HCT116 (cell line): ENCODE measurements around the gene COX8A. TPM values are rescaled to one million over a fixed set of nuclear protein-coding genes. Genes with fewer than 3 reads are reported as not detected.

Source experiments
- ATAC-seq: fragments of 200-7000 bp; cut with Tn5 transposase; 2 replicates; pipeline ENCODE4 v1.9.1; 2020; ENCODE audit warnings: mild to moderate bottlenecking, moderate library complexity
- BruUV-seq: library from RNA; stranded (reverse); fragments of 400-500 nt; replicated peaks from 2 replicates; lab custom pipeline; 2021; lab: Mats Ljungman, UMichigan
- CTCF ChIA-PET: fragments of 300-600 bp; sonication (Branson Sonifier 250); formaldehyde crosslinking; loops from one replicate; lab custom pipeline; 2021; ENCODE audit warnings: antibody characterized with exemption; lab: Charles Lee
- POLR2A ChIA-PET: fragments of 300-600, 350-600 bp; sonication (Branson Sonifier 250); formaldehyde crosslinking; loops from one replicate; lab custom pipeline; 2021; ENCODE audit warnings: antibody characterized with exemption; lab: Charles Lee
- RAD21 ChIA-PET, 2 experiments: fragments of 300-600 bp; sonication (Branson Sonifier 250); formaldehyde crosslinking; loops; one replicate each; lab custom pipeline; 2023; ENCODE audit warnings: low total read pairs in 2 of 2; ENCODE audit not compliant: uncharacterized antibody in 2 of 2, unreplicated experiment in 2 of 2, low non-redundant PET in 1 of 2; lab: Charles Lee
- DNase-seq: peaks from one replicate; pipeline ENCODE4 v3.0.0-alpha.2; 2010; ENCODE audit warnings: low read depth, low spot score
- H2AFZ ChIP-seq: fragments of 200-600 bp; shearing (Covaris generic), sonication (generic); 2 replicates; pipeline ENCODE4 v1.6.1; 2017; ENCODE audit warnings: low read depth, mixed run types, mixed read lengths, antibody characterized with exemption, low read length; ENCODE audit not compliant: poor library complexity, severe bottlenecking
- H3K27ac ChIP-seq: 2 replicates; pipeline ENCODE4 v1.5.1; 2012; ENCODE audit warnings: low read depth, low read length
- H3K27me3 ChIP-seq: fragments of 200-600 bp; sonication (generic); 2 replicates; pipeline ENCODE4 v1.6.1; 2016; ENCODE audit warnings: mixed run types, low read length, mixed read lengths; ENCODE audit not compliant: insufficient read depth
- H3K36me3 ChIP-seq, 2 experiments: fragments of 200-500 bp in 1 of 2; fragments of 200-600 bp in 1 of 2; sonication (Bioruptor generic) in 1 of 2; sonication (generic) in 1 of 2; 2 replicates each; pipeline versions ENCODE4 v1.5.1 to v1.6.1; 2014 to 2016; ENCODE audit warnings: low read length in 2 of 2, inconsistent platforms in 1 of 2, mixed read lengths in 1 of 2, mixed run types in 1 of 2; ENCODE audit not compliant: insufficient read depth in 2 of 2, control insufficient read depth in 1 of 2
- H3K4me1 ChIP-seq, 2 experiments: fragments of 200-600 bp in 1 of 2; sonication (generic) in 1 of 2; 2 replicates each; pipeline versions ENCODE4 v1.5.1 to v1.6.1; 2012 to 2017; ENCODE audit warnings: low read length in 2 of 2, inconsistent platforms in 1 of 2, mild to moderate bottlenecking in 1 of 2, mixed read lengths in 1 of 2, mixed run types in 1 of 2, moderate library complexity in 1 of 2; ENCODE audit not compliant: insufficient read depth in 2 of 2, control insufficient read depth in 1 of 2
- H3K4me2 ChIP-seq: fragments of 200-600 bp; sonication (generic); 2 replicates; pipeline ENCODE4 v1.6.1; 2017; ENCODE audit warnings: mixed run types, low read length, mixed read lengths
- H3K4me3 ChIP-seq, 2 experiments: fragments of 200-600 bp in 1 of 2; sonication (generic) in 1 of 2; replicated peaks in 1 of 2; 2 replicates each; pipeline ENCODE4 v1.5.1; 2011 to 2016; ENCODE audit warnings: low read length in 2 of 2, control low read depth in 1 of 2, low read depth in 1 of 2, mild to moderate bottlenecking in 1 of 2, mixed read lengths in 1 of 2, mixed run types in 1 of 2
- H3K79me2 ChIP-seq: fragments of 200-600 bp; sonication (generic); 2 replicates; pipeline ENCODE4 v1.6.1; 2017; ENCODE audit warnings: mild to moderate bottlenecking, mixed run types, low read length, moderate library complexity, mixed read lengths; ENCODE audit not compliant: insufficient read depth
- H3K9ac ChIP-seq: fragments of 200-600 bp; sonication (generic); 2 replicates; pipeline ENCODE4 v1.6.1; 2016; ENCODE audit warnings: low read length, mixed read lengths
- H3K9me2 ChIP-seq: fragments of 200-600 bp; sonication (generic), shearing (Covaris generic); 2 replicates; pipeline ENCODE4 v1.6.1; 2017; ENCODE audit warnings: mixed run types, mild to moderate bottlenecking, moderate library complexity; ENCODE audit not compliant: insufficient read depth
- H3K9me3 ChIP-seq, 2 experiments: fragments of 200-500 bp in 1 of 2; fragments of 200-600 bp in 1 of 2; sonication (Bioruptor generic) in 1 of 2; sonication (generic) in 1 of 2; 2 replicates each; pipeline ENCODE4 v1.6.1; 2014 to 2017; ENCODE audit warnings: low read length in 2 of 2, mixed read lengths in 2 of 2, inconsistent platforms in 1 of 2, low read depth in 1 of 2, mild to moderate bottlenecking in 1 of 2, mixed run types in 1 of 2, moderate library complexity in 1 of 2; ENCODE audit not compliant: control insufficient read depth in 1 of 2, insufficient read depth in 1 of 2
- H4K20me1 ChIP-seq: fragments of 200-600 bp; sonication (generic), shearing (Covaris generic); 2 replicates; pipeline ENCODE4 v1.6.1; 2017; ENCODE audit warnings: mixed run types, mild to moderate bottlenecking, moderate library complexity; ENCODE audit not compliant: insufficient read depth
- CBX3 ChIP-seq: IDR thresholded peaks from 2 replicates; pipeline ENCODE4 v1.6.1; 2012; ENCODE audit warnings: low read depth
- CEBPB ChIP-seq: IDR thresholded peaks from 2 replicates; pipeline ENCODE4 v1.6.1; 2012; ENCODE audit warnings: low read depth
- CTCF ChIP-seq, 3 experiments: fragments of 200-600 bp in 1 of 3; sonication (generic) in 1 of 3; IDR thresholded peaks in 2 of 3; conservative IDR thresholded peaks in 1 of 3; 2 replicates each; pipeline ENCODE4 v1.5.1; 2012 to 2017; ENCODE audit warnings: low read depth in 2 of 3, low read length in 2 of 3, antibody characterized with exemption in 1 of 3, borderline replicate concordance in 1 of 3, control low read depth in 1 of 3, mild to moderate bottlenecking in 1 of 3, mixed read lengths in 1 of 3, mixed run types in 1 of 3, moderate library complexity in 1 of 3; ENCODE audit not compliant: insufficient read depth in 1 of 3
- EGR1 ChIP-seq: IDR thresholded peaks from 2 replicates; pipeline ENCODE4 v1.6.1; 2012; ENCODE audit warnings: low read depth
- ELF1 ChIP-seq: IDR thresholded peaks from 2 replicates; pipeline ENCODE4 v1.6.1; 2012; ENCODE audit warnings: low read depth, borderline replicate concordance
- EZH2 ChIP-seq: fragments of 200-600 bp; sonication (generic); IDR thresholded peaks from 2 replicates; pipeline ENCODE4 v1.6.1; 2017; ENCODE audit warnings: antibody characterized with exemption, mixed run types
- EZH2phosphoT487 ChIP-seq: fragments of 200-600 bp; IDR thresholded peaks from 2 replicates; pipeline ENCODE4 v1.6.1; 2018; ENCODE audit warnings: antibody characterized with exemption, borderline replicate concordance
- FOSL1 ChIP-seq: IDR thresholded peaks from 2 replicates; pipeline ENCODE4 v1.6.1; 2012; ENCODE audit warnings: low read depth
- JUND ChIP-seq: IDR thresholded peaks from 2 replicates; pipeline ENCODE4 v1.6.1; 2012
- MAX ChIP-seq: IDR thresholded peaks from 2 replicates; pipeline ENCODE4 v1.6.1; 2012
- POLR2A ChIP-seq: IDR thresholded peaks from 2 replicates; pipeline ENCODE4 v1.7.0; 2011; ENCODE audit warnings: borderline replicate concordance; ENCODE audit not compliant: insufficient read depth, insufficient read length; ENCODE audit errors: extremely low read depth
- RAD21 ChIP-seq: IDR thresholded peaks from 2 replicates; pipeline ENCODE4 v1.6.1; 2012; ENCODE audit warnings: low read depth, mild to moderate bottlenecking
- REST ChIP-seq: IDR thresholded peaks from 2 replicates; pipeline ENCODE4 v1.6.1; 2012; ENCODE audit warnings: low read depth
- SIN3A ChIP-seq: IDR thresholded peaks from 2 replicates; pipeline ENCODE4 v1.6.1; 2012; ENCODE audit warnings: low read depth
- SP1 ChIP-seq: IDR thresholded peaks from 2 replicates; pipeline ENCODE4 v1.6.1; 2012; ENCODE audit warnings: low read depth
- SRF ChIP-seq: IDR thresholded peaks from 2 replicates; pipeline ENCODE4 v1.6.1; 2012; ENCODE audit warnings: low read depth
- TCF7L2 ChIP-seq: IDR thresholded peaks from 2 replicates; pipeline ENCODE4 v1.7.0; 2011; ENCODE audit warnings: borderline replicate concordance, inconsistent platforms; ENCODE audit not compliant: insufficient read depth, insufficient read length; ENCODE audit errors: extremely low read depth
- ZBTB33 ChIP-seq: IDR thresholded peaks from 2 replicates; pipeline ENCODE4 v1.6.1; 2011; ENCODE audit warnings: mild to moderate bottlenecking, low read length, moderate library complexity; ENCODE audit not compliant: insufficient replicate concordance; ENCODE audit errors: extremely low read depth
- ZFX ChIP-seq: fragments of 450-650 bp; IDR thresholded peaks from 2 replicates; pipeline ENCODE4 v1.6.1; 2017
- ZNF274 ChIP-seq: fragments of 200-500 bp; sonication (Bioruptor generic); IDR thresholded peaks from 2 replicates; pipeline ENCODE4 v1.6.1; 2014; ENCODE audit warnings: mild to moderate bottlenecking, low read depth, low read length, inconsistent platforms
- intact Hi-C: fragments of 100-400 bp; cut with micrococcal nuclease; formaldehyde crosslinking; loops from 2 replicates; pipeline ENCODE4 v1.10.0; 2022
- total RNA-seq: library from RNA; stranded (reverse); gene quantifications from one replicate; pipeline ENCODE4 v1.2.1, GENCODE V29; 2021; ENCODE audit not compliant: unreplicated experiment

The COX8A gene
- total RNA-seq, 1 experiment from 2014 or later = 536 TPM

- CTCF ChIA-PET = no interaction called here
- no peak for DNase-seq
- Histone ChIP-seq H3K4me3 (no peak overlapping the region), H3K27me3 (no peaks in the 10 kb centered on the region), H4K20me1 (no peaks in the 10 kb centered on the region)
- ATAC-seq = no peak
- POLR2A ChIA-PET = no interaction called here
- TF ChIP-seq CEBPB = no peak
- TF ChIP-seq MAX = no peak
- TF ChIP-seq CBX3 = no peak
- no peak for TF ChIP-seq TCF7L2
- TF ChIP-seq EGR1 = no peak
- TF ChIP-seq ZFX = no peak; the same call in 1 of the 2 replicates
- TF ChIP-seq SIN3A = no peak
- TF ChIP-seq ELF1 = no peak
- TF ChIP-seq POLR2A = no peak
- no peak for TF ChIP-seq REST
- no peak for TF ChIP-seq EZH2phosphoT487
- no peak for TF ChIP-seq JUND
- TF ChIP-seq ZBTB33 = no peak
- TF ChIP-seq RAD21 = no peak
- no peak for TF ChIP-seq FOSL1
- TF ChIP-seq EZH2 = no peak
- TF ChIP-seq CTCF (IDR thresholded peaks at IDR 0.05 in 2 of 3, conservative IDR thresholded peaks at IDR 0.05 in 1 of 3; ENCODE audit: borderline replicate concordance in 1 of 3, insufficient read depth in 1 of 3, low read depth in 2 of 3, low read length in 2 of 3) = no peak
- no peak for TF ChIP-seq ZNF274
- TF ChIP-seq SRF = no peak
- TF ChIP-seq SP1 = no peak
- TF ChIP-seq, all 23 proteins: peak for 0
- no peaks in the 10 kb centered on the region for H3K9me2 ChIP-seq
- BruUV-seq = no TSS peak
- H3K36me3 ChIP-seq = no peaks in the 10 kb centered on the region
- no peak overlapping the region for H3K9ac ChIP-seq
- no peaks in the 10 kb centered on the region for H3K9me3 ChIP-seq
- intact Hi-C loops = no loop called here
- peaks cover 10 to 20% of the 10 kb centered on the region in 2 experiments for H3K4me1 ChIP-seq
- H3K79me2 ChIP-seq = no peaks in the 10 kb centered on the region
- no peak overlapping the region for H2AFZ ChIP-seq
- RAD21 ChIA-PET = no interaction called here
- H3K4me2 ChIP-seq = no peak overlapping the region
- no peak overlapping the region for H3K27ac ChIP-seq
Measured at GRCh38 chr11:63933459-63933858, 41.0 kb upstream of the COX8A start.
